Gastroesophageal sphincter (tissue), 3 donors: ENCODE data around the gene CTR9.

Source experiments
- POLR2AphosphoS5 ChIP-seq: sonication (generic); formaldehyde crosslinking; IDR thresholded peaks from one replicate; pipeline ENCODE4 v1.6.1; 2017; ENCODE audit warnings: antibody characterized with exemption
- TF ChIP-seq, protein P1 (sequence below), 4 experiments: fragments of 200-600 bp in 2 of 4; fragments of 450-650 bp in 2 of 4; sonication (generic) in 1 of 4; IDR thresholded peaks; one replicate each; pipeline ENCODE4 v1.5.1; 2017 to 2019; ENCODE audit warnings: antibody characterized with exemption in 4 of 4, mild to moderate bottlenecking in 2 of 4, moderate library complexity in 2 of 4

- TF ChIP-seq, protein P1, sequence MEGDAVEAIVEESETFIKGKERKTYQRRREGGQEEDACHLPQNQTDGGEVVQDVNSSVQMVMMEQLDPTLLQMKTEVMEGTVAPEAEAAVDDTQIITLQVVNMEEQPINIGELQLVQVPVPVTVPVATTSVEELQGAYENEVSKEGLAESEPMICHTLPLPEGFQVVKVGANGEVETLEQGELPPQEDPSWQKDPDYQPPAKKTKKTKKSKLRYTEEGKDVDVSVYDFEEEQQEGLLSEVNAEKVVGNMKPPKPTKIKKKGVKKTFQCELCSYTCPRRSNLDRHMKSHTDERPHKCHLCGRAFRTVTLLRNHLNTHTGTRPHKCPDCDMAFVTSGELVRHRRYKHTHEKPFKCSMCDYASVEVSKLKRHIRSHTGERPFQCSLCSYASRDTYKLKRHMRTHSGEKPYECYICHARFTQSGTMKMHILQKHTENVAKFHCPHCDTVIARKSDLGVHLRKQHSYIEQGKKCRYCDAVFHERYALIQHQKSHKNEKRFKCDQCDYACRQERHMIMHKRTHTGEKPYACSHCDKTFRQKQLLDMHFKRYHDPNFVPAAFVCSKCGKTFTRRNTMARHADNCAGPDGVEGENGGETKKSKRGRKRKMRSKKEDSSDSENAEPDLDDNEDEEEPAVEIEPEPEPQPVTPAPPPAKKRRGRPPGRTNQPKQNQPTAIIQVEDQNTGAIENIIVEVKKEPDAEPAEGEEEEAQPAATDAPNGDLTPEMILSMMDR (IDR thresholded peaks at IDR 0.05) = no peak
- TF ChIP-seq POLR2AphosphoS5 = no peak
Measured at GRCh38 chr11:10728154-10728553, 22.9 kb upstream of the CTR9 start.
